H1 (cell line): ENCODE results near the gene MCM9. TPM values are rescaled to one million over a fixed set of nuclear protein-coding genes. Genes with fewer than 3 reads are reported as not detected.

Experiments used
- CTCF ChIA-PET: fragments of 300-600 bp; sonication (Branson Sonifier 250); formaldehyde crosslinking; loops from one replicate; lab custom pipeline; 2021; ENCODE audit not compliant: partially characterized antibody; lab: Charles Lee
- POLR2A ChIA-PET: fragments of 300-600 bp; sonication (Branson Sonifier 250); formaldehyde crosslinking; loops from one replicate; lab custom pipeline; 2021; ENCODE audit warnings: inconsistent platforms; ENCODE audit not compliant: partially characterized antibody; lab: Charles Lee
- DNase-seq, 2 experiments: peaks; one replicate each; pipeline versions ENCODE4 v3.0.0 to v3.0.0-alpha.2; 2010 to 2022; ENCODE audit warnings: low spot score in 2 of 2, low read depth in 1 of 2, mixed read lengths in 1 of 2
- FAIRE-seq: peaks from 2 replicates; lab custom pipeline; 2011; peaks lifted over from hg19 to GRCh38; lab: Jason Lieb, UNC
- H2AFZ ChIP-seq: 2 replicates; pipeline ENCODE4 v1.8.1; 2012; ENCODE audit warnings: low read length, inconsistent platforms
- H2AK5ac ChIP-seq: 2 replicates; pipeline ENCODE4 v1.6.1; 2013; ENCODE audit warnings: low read depth, low read length
- H2BK120ac ChIP-seq: replicated peaks from 2 replicates; pipeline ENCODE3; 2013; ENCODE audit warnings: low read depth, low read length, inconsistent platforms
- H2BK12ac ChIP-seq: 2 replicates; pipeline ENCODE4 v1.6.1; 2013; ENCODE audit warnings: low read depth, low read length
- H2BK15ac ChIP-seq: 2 replicates; pipeline ENCODE4 v1.6.1; 2013; ENCODE audit warnings: low read length
- H2BK20ac ChIP-seq: 2 replicates; pipeline ENCODE4 v1.6.1; 2013; ENCODE audit warnings: low read length
- H2BK5ac ChIP-seq: 2 replicates; pipeline ENCODE4 v1.6.1; 2013; ENCODE audit warnings: low read depth, low read length
- H3K14ac ChIP-seq: 2 replicates; pipeline ENCODE4 v1.6.1; 2013; ENCODE audit warnings: inconsistent platforms; ENCODE audit not compliant: insufficient read length
- H3K18ac ChIP-seq: 2 replicates; pipeline ENCODE4 v1.6.1; 2013; ENCODE audit warnings: low read length; ENCODE audit errors: extremely low read depth
- H3K23ac ChIP-seq: 2 replicates; pipeline ENCODE4 v1.6.1; 2013; ENCODE audit warnings: inconsistent platforms; ENCODE audit not compliant: insufficient read length
- H3K23me2 ChIP-seq: 2 replicates; pipeline ENCODE4 v1.6.1; 2013; ENCODE audit warnings: low read depth, low read length
- H3K27ac ChIP-seq: 2 replicates; pipeline ENCODE4 v1.6.1; 2011; ENCODE audit warnings: low read depth, low read length, inconsistent platforms
- H3K27me3 ChIP-seq, 4 experiments: replicated peaks in 1 of 4; 1 replicate in 1 of 4; 2 replicates in 3 of 4; pipeline versions ENCODE4 v1.6.1 to v1.8.1; 2011 to 2013; ENCODE audit warnings: low read length in 3 of 4, mild to moderate bottlenecking in 3 of 4, inconsistent platforms in 2 of 4, mixed read lengths in 2 of 4, moderate library complexity in 1 of 4; ENCODE audit not compliant: control insufficient read depth in 3 of 4, insufficient read depth in 3 of 4; ENCODE audit errors: extremely low read depth in 1 of 4
- H3K36me3 ChIP-seq, 4 experiments: 2 replicates each; pipeline versions ENCODE4 v1.6.1 to v1.8.1; 2011 to 2013; ENCODE audit warnings: mild to moderate bottlenecking in 4 of 4, low read length in 3 of 4, moderate library complexity in 2 of 4, control low read depth in 1 of 4, inconsistent platforms in 1 of 4; ENCODE audit not compliant: insufficient read depth in 4 of 4, control insufficient read depth in 2 of 4
- H3K4ac ChIP-seq: replicated peaks from 2 replicates; pipeline ENCODE3; 2013; ENCODE audit warnings: low read length, low read depth, mixed read lengths, inconsistent platforms; ENCODE audit not compliant: insufficient read length
- H3K4me1 ChIP-seq, 4 experiments: replicated peaks in 1 of 4; 1 replicate in 1 of 4; 2 replicates in 3 of 4; pipeline versions ENCODE4 v1.6.1 to v1.8.1; 2011 to 2013; ENCODE audit warnings: low read length in 3 of 4, inconsistent platforms in 2 of 4, mixed read lengths in 1 of 4; ENCODE audit not compliant: insufficient read depth in 4 of 4, control insufficient read depth in 3 of 4
- H3K4me2 ChIP-seq, 2 experiments: 2 replicates each; pipeline versions ENCODE4 v1.6.1 to v1.8.1; 2011 to 2013; ENCODE audit warnings: low read depth in 2 of 2, low read length in 2 of 2, control low read depth in 1 of 2, inconsistent platforms in 1 of 2, mild to moderate bottlenecking in 1 of 2; ENCODE audit not compliant: insufficient read depth in 1 of 2
- H3K4me3 ChIP-seq, 4 experiments: fragments of 200-600, 300-600 bp in 1 of 4; sonication (generic), shearing (Covaris generic), sonication (Bioruptor Twin) in 1 of 4; 2 replicates each; pipeline versions ENCODE4 v1.5.1 to v1.8.1; 2011 to 2016; ENCODE audit warnings: low read length in 4 of 4, low read depth in 3 of 4, control low read depth in 2 of 4, inconsistent platforms in 2 of 4, mild to moderate bottlenecking in 2 of 4, mixed read lengths in 1 of 4, moderate library complexity in 1 of 4; ENCODE audit not compliant: insufficient read depth in 2 of 4; ENCODE audit errors: extremely low read depth in 1 of 4
- H3K56ac ChIP-seq: replicated peaks from 2 replicates; pipeline ENCODE3; 2013; ENCODE audit warnings: low read depth, mild to moderate bottlenecking, mixed read lengths, low read length, inconsistent platforms; ENCODE audit not compliant: insufficient read length
- H3K79me1 ChIP-seq: 2 replicates; pipeline ENCODE4 v1.6.1; 2013; ENCODE audit warnings: low read depth, low read length, control low read depth
- H3K79me2 ChIP-seq, 2 experiments: 2 replicates each; pipeline versions ENCODE4 v1.6.1 to v1.8.1; 2012 to 2013; ENCODE audit warnings: low read length in 2 of 2, mild to moderate bottlenecking in 2 of 2, inconsistent platforms in 1 of 2; ENCODE audit not compliant: insufficient read depth in 2 of 2, control insufficient read depth in 1 of 2
- H3K9ac ChIP-seq, 4 experiments: replicated peaks in 1 of 4; 1 replicate in 1 of 4; 2 replicates in 3 of 4; pipeline versions ENCODE4 v1.6.1 to v1.8.1; 2011 to 2013; ENCODE audit warnings: low read depth in 3 of 4, low read length in 3 of 4, control low read depth in 2 of 4, mild to moderate bottlenecking in 2 of 4, moderate library complexity in 2 of 4, inconsistent platforms in 1 of 4; ENCODE audit errors: extremely low read depth in 1 of 4
- H3K9me3 ChIP-seq, 2 experiments: 2 replicates each; pipeline versions ENCODE4 v1.6.1 to v1.8.1; 2012 to 2013; ENCODE audit warnings: mild to moderate bottlenecking in 2 of 2, moderate library complexity in 2 of 2, control low read depth in 1 of 2, inconsistent platforms in 1 of 2, low read depth in 1 of 2, low read length in 1 of 2, mixed read lengths in 1 of 2; ENCODE audit not compliant: insufficient read depth in 2 of 2
- H4K20me1 ChIP-seq, 2 experiments: replicated peaks in 1 of 2; 2 replicates each; pipeline versions ENCODE3 to v1.8.1; 2011 to 2013; ENCODE audit warnings: inconsistent platforms in 2 of 2, low read length in 2 of 2, mild to moderate bottlenecking in 1 of 2; ENCODE audit not compliant: insufficient read depth in 2 of 2, control insufficient read depth in 1 of 2
- H4K5ac ChIP-seq: 2 replicates; pipeline ENCODE4 v1.6.1; 2013; ENCODE audit warnings: low read length, low read depth, mixed read lengths, inconsistent platforms; ENCODE audit not compliant: insufficient read length
- H4K8ac ChIP-seq: 2 replicates; pipeline ENCODE4 v1.8.0; 2013; ENCODE audit warnings: mild to moderate bottlenecking, moderate library complexity, low read length, inconsistent platforms; ENCODE audit not compliant: insufficient read depth; ENCODE audit errors: extremely low read depth
- H4K91ac ChIP-seq: replicated peaks from 2 replicates; pipeline ENCODE3; 2013; ENCODE audit warnings: low read length, mixed read lengths, inconsistent platforms; ENCODE audit not compliant: insufficient read length
- CBX5 ChIP-seq: fragments of 300-800, 300-1000 bp; sonication (generic); IDR thresholded peaks from 2 replicates; pipeline ENCODE4 v1.7.1; 2016; ENCODE audit warnings: antibody characterized with exemption, low read length, low read depth
- CTBP2 ChIP-seq: IDR thresholded peaks from 2 replicates; pipeline ENCODE4 v1.7.0; 2011; ENCODE audit warnings: borderline replicate concordance, mild to moderate bottlenecking, moderate library complexity, mixed read lengths, low read length; ENCODE audit not compliant: insufficient read depth, insufficient read length
- EGR1 ChIP-seq: IDR thresholded peaks from 2 replicates; pipeline ENCODE4 v1.6.1; 2011; ENCODE audit warnings: low read depth, low read length, borderline replicate concordance
- EP300 ChIP-seq, 2 experiments: IDR thresholded peaks; 1 replicate in 1 of 2; 2 replicates in 1 of 2; pipeline ENCODE4 v1.6.1; 2011 to 2012; ENCODE audit warnings: low read depth in 2 of 2, low read length in 2 of 2, mild to moderate bottlenecking in 2 of 2, borderline replicate concordance in 1 of 2, inconsistent platforms in 1 of 2, moderate library complexity in 1 of 2
- RBBP5 ChIP-seq: IDR thresholded peaks from 2 replicates; pipeline ENCODE4 v1.7.1; 2012; ENCODE audit warnings: low read depth, mild to moderate bottlenecking, inconsistent platforms, low read length, moderate library complexity, borderline replicate concordance
- RNF2 ChIP-seq: fragments of 200-900, 300-1000 bp; sonication (generic); IDR thresholded peaks from 2 replicates; pipeline ENCODE4 v1.7.1; 2016; ENCODE audit warnings: borderline replicate concordance, low read depth, mild to moderate bottlenecking, antibody characterized with exemption, low read length; ENCODE audit not compliant: poor library complexity, severe bottlenecking; ENCODE audit errors: missing control alignments
- SIN3A ChIP-seq, 2 experiments: IDR thresholded peaks in 1 of 2; conservative IDR thresholded peaks in 1 of 2; 2 replicates each; pipeline ENCODE4 v1.6.1; 2011 to 2012; ENCODE audit warnings: low read length in 2 of 2, improper control_type of control experiment in 1 of 2, low read depth in 1 of 2, mild to moderate bottlenecking in 1 of 2
- TAF7 ChIP-seq: optimal IDR thresholded peaks from 2 replicates; pipeline ENCODE3; 2011; ENCODE audit warnings: low read depth, mild to moderate bottlenecking, inconsistent platforms, low read length, moderate library complexity, borderline replicate concordance
- TCF12 ChIP-seq: IDR thresholded peaks from 2 replicates; pipeline ENCODE4 v1.6.1; 2011; ENCODE audit warnings: low read depth, mild to moderate bottlenecking, low read length
- polyA plus RNA-seq, 7 experiments: library from polyadenylated mRNA; depleted of rRNA in 3 of 7; stranded (reverse) in 5 of 7; unstranded in 2 of 7; fragments of >200 nt in 5 of 7; fragments of 200-250 nt in 2 of 7; gene quantifications; 1 replicate in 5 of 7; 2 replicates in 1 of 7; 4 replicates in 1 of 7; pipeline versions ENCODE4 v1.2.1 to v1.2.3, GENCODE V29; 2011 to 2013; ENCODE audit warnings: missing spikeins in 2 of 7, mixed read lengths in 2 of 7
- total RNA-seq: library from RNA; stranded (reverse); fragmentation: NEBNext Ultra II Directional; extraction: Animal tissue kit (Norgen Biotek cat#: 25700); gene quantifications from 2 replicates; pipeline ENCODE4 v1.2.1, GENCODE V29; 2021
- TF ChIP-seq, protein P1 (sequence below): IDR thresholded peaks from 2 replicates; pipeline ENCODE4 v1.6.1; 2011; ENCODE audit warnings: low read length, improper control_type of control experiment

MCM9 gene
- total and polyA plus RNA-seq, 2 of the 8 experiments (the other 6 are each of a cell fraction or from before 2014, with no cell fraction given): 3.7 to 11.4 TPM

DNA sequence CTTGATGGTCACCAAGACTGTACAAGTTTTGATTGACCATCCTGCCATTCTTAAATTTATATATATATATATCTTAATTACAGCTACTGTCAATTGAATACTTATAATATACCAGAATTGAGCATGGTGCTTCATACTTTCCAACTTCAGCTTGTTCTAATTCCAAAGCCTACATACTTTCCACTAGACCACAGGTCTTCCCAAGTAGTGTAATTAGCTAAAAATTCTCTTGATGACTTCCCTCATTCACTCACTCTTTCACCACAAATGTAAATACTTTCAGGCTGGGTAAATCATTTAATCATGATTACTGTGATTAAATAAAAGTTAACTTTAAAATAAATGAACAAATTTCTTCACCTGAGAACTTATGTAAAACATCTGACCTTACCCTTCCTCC is 37.6 kb downstream of the MCM9 start:
- H3K4me1 ChIP-seq: peaks cover 2 to 18% (median 6%) of the 10 kb centered on the region in 4 experiments; a peak in 6 of 7 replicates
- 0 out of 2 replicates have a peak, but pooled peaks cover 3% of the 10 kb centered on the region for H3K23me2 ChIP-seq
- no peak overlapping the region for H2AK5ac ChIP-seq
- H4K20me1 ChIP-seq: peaks cover 0 to 9% of the 10 kb centered on the region in 2 experiments
- CTCF ChIA-PET: interaction anchor here (0.6 to 2.8 kb wide), 10 partner anchors 8 to 234 kb away, joined by 3 to 10 read pairs (median 6); no protein-coding TSS in a partner anchor
- peaks cover 9 to 80% of the 10 kb centered on the region in 2 experiments for H3K79me2 ChIP-seq
- no peak overlapping the region for H3K27ac ChIP-seq
- H3K79me1 ChIP-seq: peaks cover 6% of the 10 kb centered on the region; the same call in 1 of the 2 replicates
- no peak overlapping the region for H3K18ac ChIP-seq
- no peaks in the 10 kb centered on the region for H3K9me3 ChIP-seq
- peaks cover 0 to 31% (median 4%) of the 10 kb centered on the region in 4 experiments; a peak in 4 of 8 replicates for H3K36me3 ChIP-seq
- no peak for DNase-seq
- H4K8ac ChIP-seq: no peak overlapping the region
- H3K9ac ChIP-seq: no peak overlapping the region
- H2BK20ac ChIP-seq: no peak overlapping the region
- no peak overlapping the region for H2BK120ac ChIP-seq
- no peak overlapping the region; a peak in 2 of 4 replicates for H3K4me2 ChIP-seq
- H4K5ac ChIP-seq: no peak overlapping the region
- H3K14ac ChIP-seq: no peak overlapping the region
- H2BK5ac ChIP-seq: no peak overlapping the region
- H3K27me3 ChIP-seq: no peaks in the 10 kb centered on the region
- H3K4me3 ChIP-seq: no peak overlapping the region
- H4K91ac ChIP-seq: no peak overlapping the region
- FAIRE-seq: no peak
- no peak overlapping the region for H3K56ac ChIP-seq
- TF ChIP-seq RBBP5: no peak
- no peak for TF ChIP-seq TAF7
- TF ChIP-seq SIN3A (conservative IDR thresholded peaks at IDR 0.05 in 1 of 2, IDR thresholded peaks at IDR 0.05 in 1 of 2; ENCODE audit: low read depth in 1 of 2, low read length in 2 of 2): no peak
- no peak for TF ChIP-seq EP300 (IDR thresholded peaks at IDR 0.05; ENCODE audit: borderline replicate concordance in 1 of 2, low read depth in 2 of 2, low read length in 2 of 2)
- TF ChIP-seq TCF12: no peak
- no peak for TF ChIP-seq CTBP2
- no peak for TF ChIP-seq EGR1
- TF ChIP-seq, protein P1, sequence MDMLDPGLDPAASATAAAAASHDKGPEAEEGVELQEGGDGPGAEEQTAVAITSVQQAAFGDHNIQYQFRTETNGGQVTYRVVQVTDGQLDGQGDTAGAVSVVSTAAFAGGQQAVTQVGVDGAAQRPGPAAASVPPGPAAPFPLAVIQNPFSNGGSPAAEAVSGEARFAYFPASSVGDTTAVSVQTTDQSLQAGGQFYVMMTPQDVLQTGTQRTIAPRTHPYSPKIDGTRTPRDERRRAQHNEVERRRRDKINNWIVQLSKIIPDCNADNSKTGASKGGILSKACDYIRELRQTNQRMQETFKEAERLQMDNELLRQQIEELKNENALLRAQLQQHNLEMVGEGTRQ: no peak
- no peak for TF ChIP-seq CBX5
- no peak for TF ChIP-seq RNF2
- no peak overlapping the region for H2AFZ ChIP-seq
- no peak overlapping the region for H3K23ac ChIP-seq
- POLR2A ChIA-PET: interaction anchor here (0.6 to 1.6 kb wide), 3 partner anchors 14 to 26 kb away, joined by 3 to 4 read pairs (median 3); no protein-coding TSS in a partner anchor
- no peak overlapping the region for H3K4ac ChIP-seq
- no peak overlapping the region for H2BK15ac ChIP-seq
- H2BK12ac ChIP-seq: no peak overlapping the region; the same call in 1 of the 2 replicates
